ENCODE results near the gene OSBPL10.

Gene OSBPL10

DNA sequence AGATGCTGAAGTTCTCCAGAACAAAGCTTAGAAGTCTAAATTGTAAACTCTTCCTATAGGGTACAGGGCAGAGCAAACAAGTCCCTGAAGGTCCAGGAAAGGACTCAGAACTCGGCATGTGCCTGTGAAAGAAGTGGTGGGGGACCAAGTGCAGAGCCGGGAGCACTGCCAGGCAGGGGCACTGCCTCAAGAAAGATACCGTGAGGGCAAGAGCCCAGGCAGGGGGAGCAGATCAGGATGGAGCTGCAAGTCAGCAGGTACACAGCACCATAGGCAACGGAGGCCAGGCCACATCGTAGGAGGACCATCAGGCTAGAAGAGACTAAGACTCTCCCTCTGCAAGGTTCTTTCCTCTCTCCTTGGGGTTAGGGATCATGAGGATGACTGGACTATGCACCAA lies 191.6 kb downstream of the OSBPL10 start:
- TF ChIP-seq PPARA (CRISPR knock-in tag; IDR thresholded peaks at IDR 0.05; ENCODE audit: borderline replicate concordance) (no peak), SNAI2 (CRISPR knock-in tag; IDR thresholded peaks at IDR 0.05) (no peak), ARNTL (CRISPR knock-in tag; IDR thresholded peaks at IDR 0.05; ENCODE audit: borderline replicate concordance, low read depth) (no peak), ZFP3 (CRISPR knock-in tag; IDR thresholded peaks at IDR 0.05) (no peak), ISL1 (CRISPR knock-in tag; IDR thresholded peaks at IDR 0.05) (no peak), TCF4 (CRISPR knock-in tag; IDR thresholded peaks at IDR 0.05; ENCODE audit: borderline replicate concordance) (no peak), ZNF8 (CRISPR knock-in tag; IDR thresholded peaks at IDR 0.05) (no peak), RARB (CRISPR knock-in tag; IDR thresholded peaks at IDR 0.05) (no peak), ZNF565 (CRISPR knock-in tag; conservative IDR thresholded peaks at IDR 0.05; ENCODE audit: low read depth) (no peak), ZNF70 (CRISPR knock-in tag; IDR thresholded peaks at IDR 0.05) (no peak), TOX (CRISPR knock-in tag; IDR thresholded peaks at IDR 0.05; ENCODE audit: borderline replicate concordance) (no peak), BACH2 (CRISPR knock-in tag; IDR thresholded peaks at IDR 0.05; ENCODE audit: borderline replicate concordance) (no peak), ZC3H10 (CRISPR knock-in tag; IDR thresholded peaks at IDR 0.05) (no peak), OSR1 (CRISPR knock-in tag; IDR thresholded peaks at IDR 0.05) (no peak), CSDC2 (CRISPR knock-in tag; IDR thresholded peaks at IDR 0.05) (no peak)
- TF ChIP-seq, protein P1, sequence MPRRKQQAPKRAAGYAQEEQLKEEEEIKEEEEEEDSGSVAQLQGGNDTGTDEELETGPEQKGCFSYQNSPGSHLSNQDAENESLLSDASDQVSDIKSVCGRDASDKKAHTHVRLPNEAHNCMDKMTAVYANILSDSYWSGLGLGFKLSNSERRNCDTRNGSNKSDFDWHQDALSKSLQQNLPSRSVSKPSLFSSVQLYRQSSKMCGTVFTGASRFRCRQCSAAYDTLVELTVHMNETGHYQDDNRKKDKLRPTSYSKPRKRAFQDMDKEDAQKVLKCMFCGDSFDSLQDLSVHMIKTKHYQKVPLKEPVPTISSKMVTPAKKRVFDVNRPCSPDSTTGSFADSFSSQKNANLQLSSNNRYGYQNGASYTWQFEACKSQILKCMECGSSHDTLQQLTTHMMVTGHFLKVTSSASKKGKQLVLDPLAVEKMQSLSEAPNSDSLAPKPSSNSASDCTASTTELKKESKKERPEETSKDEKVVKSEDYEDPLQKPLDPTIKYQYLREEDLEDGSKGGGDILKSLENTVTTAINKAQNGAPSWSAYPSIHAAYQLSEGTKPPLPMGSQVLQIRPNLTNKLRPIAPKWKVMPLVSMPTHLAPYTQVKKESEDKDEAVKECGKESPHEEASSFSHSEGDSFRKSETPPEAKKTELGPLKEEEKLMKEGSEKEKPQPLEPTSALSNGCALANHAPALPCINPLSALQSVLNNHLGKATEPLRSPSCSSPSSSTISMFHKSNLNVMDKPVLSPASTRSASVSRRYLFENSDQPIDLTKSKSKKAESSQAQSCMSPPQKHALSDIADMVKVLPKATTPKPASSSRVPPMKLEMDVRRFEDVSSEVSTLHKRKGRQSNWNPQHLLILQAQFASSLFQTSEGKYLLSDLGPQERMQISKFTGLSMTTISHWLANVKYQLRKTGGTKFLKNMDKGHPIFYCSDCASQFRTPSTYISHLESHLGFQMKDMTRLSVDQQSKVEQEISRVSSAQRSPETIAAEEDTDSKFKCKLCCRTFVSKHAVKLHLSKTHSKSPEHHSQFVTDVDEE (CRISPR knock-in tag; IDR thresholded peaks at IDR 0.05) = no peak
- TF ChIP-seq, protein P2, sequence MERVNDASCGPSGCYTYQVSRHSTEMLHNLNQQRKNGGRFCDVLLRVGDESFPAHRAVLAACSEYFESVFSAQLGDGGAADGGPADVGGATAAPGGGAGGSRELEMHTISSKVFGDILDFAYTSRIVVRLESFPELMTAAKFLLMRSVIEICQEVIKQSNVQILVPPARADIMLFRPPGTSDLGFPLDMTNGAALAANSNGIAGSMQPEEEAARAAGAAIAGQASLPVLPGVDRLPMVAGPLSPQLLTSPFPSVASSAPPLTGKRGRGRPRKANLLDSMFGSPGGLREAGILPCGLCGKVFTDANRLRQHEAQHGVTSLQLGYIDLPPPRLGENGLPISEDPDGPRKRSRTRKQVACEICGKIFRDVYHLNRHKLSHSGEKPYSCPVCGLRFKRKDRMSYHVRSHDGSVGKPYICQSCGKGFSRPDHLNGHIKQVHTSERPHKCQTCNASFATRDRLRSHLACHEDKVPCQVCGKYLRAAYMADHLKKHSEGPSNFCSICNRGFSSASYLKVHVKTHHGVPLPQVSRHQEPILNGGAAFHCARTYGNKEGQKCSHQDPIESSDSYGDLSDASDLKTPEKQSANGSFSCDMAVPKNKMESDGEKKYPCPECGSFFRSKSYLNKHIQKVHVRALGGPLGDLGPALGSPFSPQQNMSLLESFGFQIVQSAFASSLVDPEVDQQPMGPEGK (CRISPR knock-in tag; IDR thresholded peaks at IDR 0.05; ENCODE audit: borderline replicate concordance) = no peak
- TF ChIP-seq, protein P3, sequence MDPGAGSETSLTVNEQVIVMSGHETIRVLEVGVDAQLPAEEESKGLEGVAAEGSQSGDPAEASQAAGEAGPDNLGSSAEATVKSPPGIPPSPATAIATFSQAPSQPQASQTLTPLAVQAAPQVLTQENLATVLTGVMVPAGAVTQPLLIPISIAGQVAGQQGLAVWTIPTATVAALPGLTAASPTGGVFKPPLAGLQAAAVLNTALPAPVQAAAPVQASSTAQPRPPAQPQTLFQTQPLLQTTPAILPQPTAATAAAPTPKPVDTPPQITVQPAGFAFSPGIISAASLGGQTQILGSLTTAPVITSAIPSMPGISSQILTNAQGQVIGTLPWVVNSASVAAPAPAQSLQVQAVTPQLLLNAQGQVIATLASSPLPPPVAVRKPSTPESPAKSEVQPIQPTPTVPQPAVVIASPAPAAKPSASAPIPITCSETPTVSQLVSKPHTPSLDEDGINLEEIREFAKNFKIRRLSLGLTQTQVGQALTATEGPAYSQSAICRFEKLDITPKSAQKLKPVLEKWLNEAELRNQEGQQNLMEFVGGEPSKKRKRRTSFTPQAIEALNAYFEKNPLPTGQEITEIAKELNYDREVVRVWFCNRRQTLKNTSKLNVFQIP (CRISPR knock-in tag; IDR thresholded peaks at IDR 0.05; ENCODE audit: borderline replicate concordance, low read depth) = no peak
- TF ChIP-seq, protein P4, sequence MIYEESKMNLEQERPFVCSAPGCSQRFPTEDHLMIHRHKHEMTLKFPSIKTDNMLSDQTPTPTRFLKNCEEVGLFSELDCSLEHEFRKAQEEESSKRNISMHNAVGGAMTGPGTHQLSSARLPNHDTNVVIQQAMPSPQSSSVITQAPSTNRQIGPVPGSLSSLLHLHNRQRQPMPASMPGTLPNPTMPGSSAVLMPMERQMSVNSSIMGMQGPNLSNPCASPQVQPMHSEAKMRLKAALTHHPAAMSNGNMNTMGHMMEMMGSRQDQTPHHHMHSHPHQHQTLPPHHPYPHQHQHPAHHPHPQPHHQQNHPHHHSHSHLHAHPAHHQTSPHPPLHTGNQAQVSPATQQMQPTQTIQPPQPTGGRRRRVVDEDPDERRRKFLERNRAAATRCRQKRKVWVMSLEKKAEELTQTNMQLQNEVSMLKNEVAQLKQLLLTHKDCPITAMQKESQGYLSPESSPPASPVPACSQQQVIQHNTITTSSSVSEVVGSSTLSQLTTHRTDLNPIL (CRISPR knock-in tag; IDR thresholded peaks at IDR 0.05; ENCODE audit: low read depth) = no peak
- no peak for ATAC-seq

DNA sequence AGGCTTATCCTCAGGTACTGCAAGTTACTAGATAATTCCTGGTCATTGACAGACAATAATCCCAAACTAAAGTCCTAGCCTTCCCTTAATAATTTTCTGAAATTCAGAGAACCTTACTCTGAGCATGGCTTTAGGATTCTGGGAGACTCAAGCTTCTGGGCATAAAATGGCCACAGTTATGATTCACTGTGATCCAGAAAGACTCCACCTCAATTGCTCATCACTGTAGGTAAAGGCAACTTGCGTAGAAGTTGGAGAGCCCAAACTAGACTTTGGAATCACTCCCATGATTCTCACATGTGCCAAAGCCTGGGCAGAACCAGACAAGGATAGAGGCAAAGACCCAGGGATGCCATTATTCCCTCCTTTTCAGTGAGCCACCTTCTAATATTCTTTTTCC lies 195.3 kb downstream of the OSBPL10 start:
- TF ChIP-seq TOX (CRISPR knock-in tag; IDR thresholded peaks at IDR 0.05; ENCODE audit: borderline replicate concordance) = no peak
- TF ChIP-seq OSR1 (CRISPR knock-in tag; IDR thresholded peaks at IDR 0.05) = no peak
- TF ChIP-seq ISL1 (CRISPR knock-in tag; IDR thresholded peaks at IDR 0.05) = no peak
- no peak for ATAC-seq

DNA sequence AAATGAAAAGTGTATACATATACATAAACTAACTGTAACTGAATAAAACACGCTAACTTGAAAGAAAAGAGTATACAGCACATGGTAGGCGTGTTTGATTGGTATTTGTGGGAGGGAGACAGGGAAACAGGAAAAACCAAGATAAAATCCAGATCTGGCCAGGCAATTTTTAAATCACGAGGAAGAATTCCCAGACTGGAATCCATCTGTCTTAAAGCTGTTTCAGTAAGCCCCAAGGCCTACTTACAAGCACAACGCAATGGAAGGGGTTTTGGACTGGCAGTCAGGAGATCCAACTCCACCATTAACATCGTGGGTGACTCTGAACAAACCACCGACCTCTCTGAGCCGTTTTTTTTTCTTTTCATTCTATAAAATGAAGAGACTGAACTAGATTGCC lies 195.8 kb downstream of the OSBPL10 start:
- ATAC-seq = no peak
- TF ChIP-seq TOX (CRISPR knock-in tag; IDR thresholded peaks at IDR 0.05; ENCODE audit: borderline replicate concordance) (no peak), RARB (CRISPR knock-in tag; IDR thresholded peaks at IDR 0.05) (no peak), BACH2 (CRISPR knock-in tag; IDR thresholded peaks at IDR 0.05; ENCODE audit: borderline replicate concordance) (no peak), SNAI2 (CRISPR knock-in tag; IDR thresholded peaks at IDR 0.05) (no peak), ZFP3 (CRISPR knock-in tag; IDR thresholded peaks at IDR 0.05) (no peak), ZNF8 (CRISPR knock-in tag; IDR thresholded peaks at IDR 0.05) (no peak), ARNTL (CRISPR knock-in tag; IDR thresholded peaks at IDR 0.05; ENCODE audit: borderline replicate concordance, low read depth) (no peak), ZC3H10 (CRISPR knock-in tag; IDR thresholded peaks at IDR 0.05) (no peak), OSR1 (CRISPR knock-in tag; IDR thresholded peaks at IDR 0.05) (no peak)
- TF ChIP-seq, protein P4 (CRISPR knock-in tag; IDR thresholded peaks at IDR 0.05; ENCODE audit: low read depth) = no peak
- TF ChIP-seq, protein P3 (CRISPR knock-in tag; IDR thresholded peaks at IDR 0.05; ENCODE audit: borderline replicate concordance, low read depth) = no peak
- TF ChIP-seq, protein P1 (CRISPR knock-in tag; IDR thresholded peaks at IDR 0.05) = no peak
- TF ChIP-seq, protein P2 (CRISPR knock-in tag; IDR thresholded peaks at IDR 0.05; ENCODE audit: borderline replicate concordance) = no peak

All from SK-N-SH treated with all-trans-retinoic acid at 6 μM for 48 hours (cell line).